Cardiac fibroblast (primary cell): ENCODE results near the gene ARMC9.

ENCODE experiments used
- DNase-seq, 2 donors: peaks; one replicate each; pipeline versions ENCODE4 v3.0.0 to v3.0.0-alpha.2; 2010; ENCODE audit warnings: low read depth in 2 of 2
- H3K4me3 ChIP-seq, 2 donors: replicated peaks in 1 of 2; 1 replicate in 1 of 2; 2 replicates in 1 of 2; pipeline ENCODE4 v1.5.1; 2011; ENCODE audit warnings: low read depth in 2 of 2, low read length in 2 of 2, mild to moderate bottlenecking in 2 of 2, moderate library complexity in 1 of 2
- TF ChIP-seq, protein P1 (sequence below): IDR thresholded peaks from one replicate; pipeline ENCODE4 v1.5.1; 2011; ENCODE audit warnings: low read depth, mild to moderate bottlenecking, low read length, inconsistent platforms

ARMC9 gene

DNA sequence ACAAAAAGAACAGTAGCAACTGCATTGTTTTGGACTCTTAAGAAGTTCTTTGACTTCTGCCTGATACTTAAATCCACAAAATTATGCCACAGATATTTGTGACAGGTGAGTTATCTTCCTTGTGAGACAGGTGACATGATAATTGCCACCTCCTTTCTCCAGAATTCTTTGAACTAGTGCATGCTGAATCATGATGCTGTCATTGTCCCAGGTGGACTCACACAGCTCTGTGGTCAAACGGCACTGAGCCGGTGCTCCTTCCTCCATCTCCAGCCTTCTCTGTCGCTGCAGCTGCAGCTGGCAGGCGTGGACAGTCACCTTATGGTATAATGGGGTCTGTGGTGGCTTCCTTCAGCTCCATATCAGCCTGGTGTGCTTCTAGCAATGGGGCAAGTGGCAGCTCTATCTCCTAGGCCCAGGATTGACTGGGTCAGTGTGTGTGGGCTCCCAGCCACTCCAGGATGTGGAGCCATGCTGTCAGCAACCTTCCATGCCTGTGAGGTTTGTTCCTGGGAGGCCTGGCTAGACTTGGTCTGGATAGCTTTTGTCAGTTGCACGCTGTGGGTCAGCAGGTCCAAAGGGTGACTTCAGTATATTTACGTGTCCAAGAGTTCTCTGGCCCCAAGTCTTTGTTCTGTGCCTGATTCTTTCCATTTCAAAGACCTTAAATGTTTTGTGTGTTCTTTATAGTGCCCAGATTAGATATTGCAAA, 15.7 kb downstream of the ARMC9 start:
- TF ChIP-seq, protein P1, sequence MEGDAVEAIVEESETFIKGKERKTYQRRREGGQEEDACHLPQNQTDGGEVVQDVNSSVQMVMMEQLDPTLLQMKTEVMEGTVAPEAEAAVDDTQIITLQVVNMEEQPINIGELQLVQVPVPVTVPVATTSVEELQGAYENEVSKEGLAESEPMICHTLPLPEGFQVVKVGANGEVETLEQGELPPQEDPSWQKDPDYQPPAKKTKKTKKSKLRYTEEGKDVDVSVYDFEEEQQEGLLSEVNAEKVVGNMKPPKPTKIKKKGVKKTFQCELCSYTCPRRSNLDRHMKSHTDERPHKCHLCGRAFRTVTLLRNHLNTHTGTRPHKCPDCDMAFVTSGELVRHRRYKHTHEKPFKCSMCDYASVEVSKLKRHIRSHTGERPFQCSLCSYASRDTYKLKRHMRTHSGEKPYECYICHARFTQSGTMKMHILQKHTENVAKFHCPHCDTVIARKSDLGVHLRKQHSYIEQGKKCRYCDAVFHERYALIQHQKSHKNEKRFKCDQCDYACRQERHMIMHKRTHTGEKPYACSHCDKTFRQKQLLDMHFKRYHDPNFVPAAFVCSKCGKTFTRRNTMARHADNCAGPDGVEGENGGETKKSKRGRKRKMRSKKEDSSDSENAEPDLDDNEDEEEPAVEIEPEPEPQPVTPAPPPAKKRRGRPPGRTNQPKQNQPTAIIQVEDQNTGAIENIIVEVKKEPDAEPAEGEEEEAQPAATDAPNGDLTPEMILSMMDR: no peak
- H3K4me3 ChIP-seq: no peak overlapping the region
- no peak for DNase-seq

DNA sequence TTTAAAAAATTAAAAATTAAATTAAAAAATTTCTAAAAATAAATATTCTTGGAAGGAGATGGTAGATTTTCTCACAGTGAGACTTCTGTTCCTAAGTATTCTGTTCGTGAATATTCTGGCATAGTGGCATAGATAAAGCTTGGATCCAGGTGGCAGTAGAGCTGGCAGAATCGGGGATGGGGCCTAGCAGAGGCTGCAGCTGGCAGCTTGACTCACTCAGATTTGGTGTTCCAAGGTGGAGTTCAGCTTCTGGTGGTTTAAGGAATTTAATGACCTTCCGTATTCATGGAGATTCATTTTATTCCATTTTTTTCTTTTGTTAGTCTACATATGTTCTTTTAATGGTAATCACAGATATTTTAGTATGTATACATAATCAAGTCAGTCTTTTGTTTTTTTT, 19.9 kb downstream of the ARMC9 start:
- no peak overlapping the region for H3K4me3 ChIP-seq
- no peak for DNase-seq
- TF ChIP-seq, protein P1: no peak

DNA sequence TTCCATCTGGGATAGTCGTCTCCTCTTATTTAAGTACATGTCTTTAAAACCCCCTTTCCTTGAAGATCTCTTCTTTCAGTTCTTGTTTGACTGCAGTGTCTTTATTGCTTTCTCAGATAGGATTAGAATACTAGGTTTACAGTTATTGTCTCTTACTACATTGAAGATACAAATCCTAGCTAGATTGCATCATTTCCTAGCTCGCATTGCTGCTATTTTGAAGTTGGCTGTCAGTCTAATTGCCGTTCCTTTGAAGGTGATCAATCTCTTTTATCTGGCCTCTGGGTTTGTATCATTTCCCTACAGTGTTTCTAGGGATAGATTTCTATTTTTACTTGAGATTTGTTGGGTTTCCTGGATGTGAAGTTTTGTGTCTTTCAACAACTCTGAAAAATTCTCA, 20.9 kb downstream of the ARMC9 start:
- no peak overlapping the region for H3K4me3 ChIP-seq
- TF ChIP-seq, protein P1: no peak
- DNase-seq: no peak

DNA sequence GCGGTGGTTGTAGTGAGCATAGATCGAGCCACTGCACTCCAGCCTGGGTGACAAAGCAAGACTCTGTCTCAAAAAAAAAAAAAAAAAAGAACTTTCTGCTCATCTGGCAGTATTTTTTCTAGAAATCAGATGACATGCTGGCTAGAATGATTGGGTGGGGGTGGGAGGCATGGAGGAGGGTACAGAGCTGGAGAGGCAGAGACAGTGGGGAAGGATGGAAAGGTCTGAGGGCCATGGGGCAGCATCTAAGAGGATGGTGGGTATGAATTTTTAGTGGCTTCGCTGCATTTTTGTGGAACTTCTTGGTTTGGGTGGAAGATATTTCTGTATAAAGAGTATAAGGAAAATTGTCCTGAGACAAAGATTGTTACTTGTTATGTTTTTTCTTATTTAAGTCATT, 23.3 kb downstream of the ARMC9 start:
- TF ChIP-seq, protein P1: no peak
- DNase-seq: no peak
- no peak overlapping the region for H3K4me3 ChIP-seq

DNA sequence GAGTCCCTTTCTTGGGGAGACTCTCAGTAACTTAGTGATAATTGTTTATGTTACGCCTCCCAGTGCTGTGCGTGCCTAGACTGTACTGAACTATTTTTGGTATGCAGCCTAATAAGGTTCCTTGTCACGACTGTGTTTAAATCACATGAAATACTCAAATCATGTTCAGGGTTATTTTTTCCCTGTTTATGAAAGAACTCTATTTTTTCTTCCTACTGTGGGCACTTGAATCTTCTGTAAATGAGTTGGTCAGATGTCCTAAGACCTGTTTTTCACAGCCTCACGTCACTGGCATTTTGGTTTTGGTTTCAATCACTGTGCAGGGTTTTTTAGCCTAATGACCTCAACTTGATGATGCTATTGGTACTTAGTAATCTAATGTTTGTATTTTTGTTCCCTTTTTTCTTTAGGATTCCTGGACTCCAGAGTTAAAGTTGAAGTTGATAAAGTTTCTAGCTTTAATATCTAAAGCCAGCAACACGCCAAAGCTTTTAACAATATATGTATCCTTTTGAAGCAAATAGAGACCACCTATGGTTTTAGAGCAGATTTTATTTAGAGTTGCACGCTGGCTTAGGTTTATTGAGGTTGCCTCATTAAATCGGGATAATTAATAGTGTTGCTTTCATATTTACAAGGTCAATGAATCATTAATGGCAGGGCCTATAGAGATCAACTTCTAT, 24.0 kb downstream of the ARMC9 start:
- H3K4me3 ChIP-seq: no peak overlapping the region
- peak; percentile 41 to 50 for DNase-seq
- TF ChIP-seq, protein P1: no peak

DNA sequence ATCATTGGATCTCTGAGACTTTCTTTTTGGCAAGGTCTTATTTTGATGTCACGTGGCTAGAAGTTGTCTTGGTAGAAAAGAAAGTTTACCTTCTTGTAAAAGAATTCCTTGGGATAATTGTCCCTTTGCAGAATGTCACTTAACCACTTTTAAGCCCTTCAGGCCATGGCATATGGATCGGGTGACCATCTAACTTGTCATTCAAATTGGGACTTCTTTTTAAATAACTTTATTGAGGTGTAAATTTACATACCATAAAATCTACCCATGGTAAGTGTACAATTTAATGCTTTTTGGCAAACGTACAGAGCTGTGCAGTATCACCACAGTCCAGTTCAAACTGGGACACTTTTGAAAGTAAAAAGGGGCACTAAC, 24.6 kb downstream of the ARMC9 start:
- TF ChIP-seq, protein P1: no peak
- DNase-seq: no peak
- H3K4me3 ChIP-seq: no peak overlapping the region

DNA sequence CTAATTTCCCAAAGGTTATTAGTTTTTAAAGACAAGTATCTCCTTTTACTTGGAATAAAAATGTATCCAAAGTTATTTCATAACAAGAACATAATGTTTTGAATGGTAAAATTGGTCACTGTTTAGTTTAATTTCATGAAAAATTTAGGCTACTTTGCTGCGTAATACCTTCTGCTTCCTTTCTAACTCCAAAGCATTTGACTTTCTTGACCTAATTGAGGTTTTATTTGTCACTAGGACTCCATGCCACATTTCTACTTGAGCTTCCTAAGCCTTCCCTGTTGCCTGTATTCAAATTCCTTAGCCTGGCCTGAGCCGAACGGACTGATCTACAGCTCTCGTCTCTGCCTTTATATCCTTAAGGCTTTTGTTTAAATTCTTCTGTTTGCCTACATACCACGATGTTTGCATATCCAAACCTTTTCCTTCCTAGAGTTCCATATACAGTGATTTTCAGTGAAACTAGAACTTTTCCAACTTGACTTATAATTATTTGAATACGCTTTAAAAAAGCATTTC, 25.1 kb downstream of the ARMC9 start:
- no peak for DNase-seq

More for the DNA sequence above, 25.1 kb downstream of the ARMC9 start:
- no peak overlapping the region for H3K4me3 ChIP-seq
- TF ChIP-seq, protein P1: no peak
